HFFc6 (cell line): Measurements from ENCODE around the gene IGF1R. TPM values are rescaled to one million over a fixed set of nuclear protein-coding genes. Genes with fewer than 3 reads are reported as not detected.

Experiments used
- DNase-seq: peaks from one replicate; pipeline ENCODE4 v3.0.0-alpha.2; 2018
- H3K27ac Mint-ChIP-seq: 2 replicates; pipeline ENCODE4 v1.8.0; 2020; ENCODE audit warnings: mild to moderate bottlenecking, mixed read lengths
- H3K27me3 Mint-ChIP-seq: 2 replicates; pipeline ENCODE4 v1.8.0; 2021; ENCODE audit warnings: mild to moderate bottlenecking, moderate library complexity, mixed read lengths; ENCODE audit not compliant: insufficient read depth
- H3K36me3 Mint-ChIP-seq: 2 replicates; pipeline ENCODE4 v1.8.0; 2021; ENCODE audit warnings: low read depth, mixed read lengths
- H3K4me1 Mint-ChIP-seq: 2 replicates; pipeline ENCODE4 v1.8.0; 2020; ENCODE audit warnings: low read depth, mixed read lengths
- H3K4me3 Mint-ChIP-seq: 2 replicates; pipeline ENCODE4 v1.8.0; 2020; ENCODE audit warnings: mild to moderate bottlenecking, moderate library complexity, mixed read lengths
- H3K9me3 Mint-ChIP-seq: 2 replicates; pipeline ENCODE4 v1.8.0; 2020; ENCODE audit warnings: mild to moderate bottlenecking, mixed read lengths
- total RNA-seq, 6 experiments: library from RNA; stranded (reverse); fragmentation: NEBNext Ultra II Directional; extraction: Animal tissue kit (Norgen Biotek cat#: 25700); gene quantifications; 2 replicates in 1 of 6; 3 replicates in 5 of 6; pipeline ENCODE4 v1.2.3, GENCODE V29; 2021
- TF ChIP-seq, protein P1 (sequence below): fragments of 200-600 bp; sonication (generic); IDR thresholded peaks from 2 replicates; pipeline ENCODE4 v1.5.0; 2021; ENCODE audit warnings: antibody characterized with exemption, mild to moderate bottlenecking

Gene IGF1R
- total RNA-seq, 6 experiments from 2014 or later = 46.7 to 61.9 (median 50.1) TPM

- Mint-ChIP-seq H3K4me1 (peaks cover 86% of the 10 kb centered on the region), H3K9me3 (no peaks in the 10 kb centered on the region), H3K27me3 (peaks cover under 1% of the 10 kb centered on the region; the same call in 1 of the 2 replicates)
Observed at GRCh38 chr15:98655732-98656131, 7.4 kb downstream of the IGF1R start.

DNA sequence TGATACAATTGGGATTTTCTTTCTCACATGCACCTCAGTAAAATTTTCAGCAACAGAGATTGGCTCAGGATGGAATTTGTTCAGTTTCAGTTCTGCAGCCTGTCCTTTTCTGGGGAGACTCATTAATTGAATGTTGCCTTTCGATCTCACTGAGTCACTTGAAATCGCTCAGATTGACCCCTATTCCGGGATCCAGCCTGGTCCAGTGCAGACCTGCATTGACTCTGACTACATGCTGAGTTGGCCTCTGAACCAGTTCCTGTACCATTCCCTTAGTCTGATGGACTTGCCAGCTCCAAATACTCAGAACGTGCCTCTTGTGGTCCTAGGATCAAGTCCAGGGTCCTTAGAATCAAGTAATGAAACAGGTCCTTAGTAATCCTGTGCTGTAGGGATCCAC is 9.4 kb downstream of the IGF1R start:
- Mint-ChIP-seq H3K4me1 (peaks cover 87% of the 10 kb centered on the region), H3K36me3 (no peaks in the 10 kb centered on the region), H3K4me3 (peak overlapping the region; percentile 77), H3K27ac (peak overlapping the region; percentile 82), H3K9me3 (no peaks in the 10 kb centered on the region), H3K27me3 (no peaks in the 10 kb centered on the region)
- DNase-seq = peak; percentile 53
- TF ChIP-seq, protein P1, sequence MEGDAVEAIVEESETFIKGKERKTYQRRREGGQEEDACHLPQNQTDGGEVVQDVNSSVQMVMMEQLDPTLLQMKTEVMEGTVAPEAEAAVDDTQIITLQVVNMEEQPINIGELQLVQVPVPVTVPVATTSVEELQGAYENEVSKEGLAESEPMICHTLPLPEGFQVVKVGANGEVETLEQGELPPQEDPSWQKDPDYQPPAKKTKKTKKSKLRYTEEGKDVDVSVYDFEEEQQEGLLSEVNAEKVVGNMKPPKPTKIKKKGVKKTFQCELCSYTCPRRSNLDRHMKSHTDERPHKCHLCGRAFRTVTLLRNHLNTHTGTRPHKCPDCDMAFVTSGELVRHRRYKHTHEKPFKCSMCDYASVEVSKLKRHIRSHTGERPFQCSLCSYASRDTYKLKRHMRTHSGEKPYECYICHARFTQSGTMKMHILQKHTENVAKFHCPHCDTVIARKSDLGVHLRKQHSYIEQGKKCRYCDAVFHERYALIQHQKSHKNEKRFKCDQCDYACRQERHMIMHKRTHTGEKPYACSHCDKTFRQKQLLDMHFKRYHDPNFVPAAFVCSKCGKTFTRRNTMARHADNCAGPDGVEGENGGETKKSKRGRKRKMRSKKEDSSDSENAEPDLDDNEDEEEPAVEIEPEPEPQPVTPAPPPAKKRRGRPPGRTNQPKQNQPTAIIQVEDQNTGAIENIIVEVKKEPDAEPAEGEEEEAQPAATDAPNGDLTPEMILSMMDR = no peak

More at GRCh38 chr15:98655732-98656131, 7.4 kb downstream of the IGF1R start:
- DNase-seq = no peak
- H3K36me3 Mint-ChIP-seq = peaks cover 5% of the 10 kb centered on the region
- H3K4me3 Mint-ChIP-seq = no peak overlapping the region
- TF ChIP-seq, protein P1 = no peak
- no peak overlapping the region for H3K27ac Mint-ChIP-seq

- Mint-ChIP-seq H3K4me3 (no peak overlapping the region), H3K27ac (peak overlapping the region; percentile 82; the same call in 1 of the 2 replicates), H3K36me3 (no peaks in the 10 kb centered on the region), H3K4me1 (peaks cover 77% of the 10 kb centered on the region), H3K27me3 (peaks cover 2% of the 10 kb centered on the region; the same call in 1 of the 2 replicates), H3K9me3 (no peaks in the 10 kb centered on the region)
- TF ChIP-seq, protein P1 = peak; percentile 91
- peak; percentile 46 for DNase-seq
Observed at GRCh38 chr15:98658831-98659699, 10.7 kb downstream of the IGF1R start.

- TF ChIP-seq, protein P1 = no peak
- Mint-ChIP-seq H3K27ac (no peak overlapping the region), H3K36me3 (no peaks in the 10 kb centered on the region), H3K4me3 (no peak overlapping the region), H3K27me3 (peaks cover 2% of the 10 kb centered on the region; the same call in 1 of the 2 replicates), H3K9me3 (no peaks in the 10 kb centered on the region), H3K4me1 (peaks cover 67% of the 10 kb centered on the region)
- DNase-seq = no peak
Observed at GRCh38 chr15:98660055-98660454, 11.7 kb downstream of the IGF1R start.

DNA sequence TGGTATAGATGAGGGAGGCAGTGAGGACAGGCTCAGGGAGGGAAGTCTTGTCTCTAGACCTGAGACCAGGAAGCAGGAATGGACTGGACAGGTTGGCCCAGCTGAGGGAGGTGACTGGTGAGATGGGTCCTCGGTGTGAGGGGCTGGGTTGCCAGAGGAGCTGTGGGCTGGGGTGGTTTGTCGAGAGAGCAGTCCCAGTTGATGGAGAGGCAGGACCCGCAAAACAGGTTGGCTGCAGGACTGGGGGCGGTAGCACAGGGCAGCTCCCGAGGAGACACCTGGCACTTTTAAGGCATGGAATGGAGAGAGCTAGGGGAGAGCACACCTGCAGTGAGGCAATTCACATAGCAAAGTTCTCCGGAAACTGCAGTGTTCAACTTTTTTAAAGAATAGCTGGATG is 14.7 kb downstream of the IGF1R start:
- Mint-ChIP-seq H3K27me3 (peaks cover 2% of the 10 kb centered on the region; the same call in 1 of the 2 replicates), H3K4me1 (peaks cover 74% of the 10 kb centered on the region), H3K36me3 (no peaks in the 10 kb centered on the region), H3K9me3 (no peaks in the 10 kb centered on the region), H3K4me3 (no peak overlapping the region), H3K27ac (no peak overlapping the region; the same call in 1 of the 2 replicates)
- TF ChIP-seq, protein P1 = no peak
- no peak for DNase-seq
